Ovary (tissue), 3 donors: Measurements from ENCODE around the gene GRK7.

Experiments
- CTCF ChIP-seq, 3 donors: fragments of 450-650 bp in 2 of 3; fragments of 200-600 bp in 1 of 3; IDR thresholded peaks; one replicate each; pipeline versions ENCODE4 v1.5.1 to v1.8.0; 2016 to 2022; ENCODE audit warnings: antibody characterized with exemption in 3 of 3, mild to moderate bottlenecking in 1 of 3
- EP300 ChIP-seq: sonication (generic); formaldehyde crosslinking; IDR thresholded peaks from one replicate; pipeline ENCODE4 v1.6.1; 2017; ENCODE audit warnings: antibody characterized with exemption
- POLR2A ChIP-seq: fragments of 450-650 bp; IDR thresholded peaks from one replicate; pipeline ENCODE4 v1.6.1; 2017; ENCODE audit warnings: antibody characterized with exemption, mild to moderate bottlenecking, moderate library complexity
- donor health status: DM: no; HTN: no; CAD: no.

GRCh38 chr3:141792495-141792894 lies 29.3 kb downstream of the GRK7 start:
- TF ChIP-seq CTCF (IDR thresholded peaks at IDR 0.05) (no peak), POLR2A (no peak), EP300 (no peak)
